Body of pancreas (tissue), 4 donors: ENCODE measurements around the gene ARRB1.

Source experiments
- CTCF ChIP-seq, 7 experiments: fragments of 450-650 bp in 4 of 7; fragments of 200-600 bp in 3 of 7; sonication (generic) in 3 of 7; IDR thresholded peaks; one replicate each; pipeline ENCODE4 v1.5.1; 2016 to 2019; ENCODE audit warnings: antibody characterized with exemption in 7 of 7
- POLR2A ChIP-seq, 3 donors: fragments of 450-650 bp; IDR thresholded peaks; one replicate each; pipeline ENCODE4 v1.6.1; 2016; ENCODE audit warnings: antibody characterized with exemption in 3 of 3, mild to moderate bottlenecking in 2 of 3

DNA sequence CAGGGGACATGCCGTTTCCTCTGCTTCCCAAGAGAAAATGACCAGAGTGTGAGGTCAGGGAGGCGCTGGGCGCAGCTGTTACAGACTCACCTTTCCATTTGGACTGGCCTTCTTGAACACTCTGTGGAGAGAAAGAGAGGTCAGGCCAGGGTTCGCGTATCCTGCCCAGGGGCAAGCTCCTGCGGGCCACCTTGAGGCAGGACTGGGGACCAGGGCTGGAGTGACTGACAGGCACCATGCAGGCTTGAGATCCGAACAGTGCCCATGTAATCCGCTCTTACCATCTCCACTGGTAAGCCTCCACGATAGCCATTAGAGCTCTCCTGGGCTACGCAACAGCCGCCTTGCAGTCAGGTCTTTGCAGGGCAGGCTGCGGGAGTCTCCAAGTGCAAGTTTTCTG, 61.5 kb downstream of the ARRB1 start:
- no peak for TF ChIP-seq CTCF (IDR thresholded peaks at IDR 0.05)
- no peak for TF ChIP-seq POLR2A (IDR thresholded peaks at IDR 0.05)
